ENCODE results near the gene LHFPL2. TPM values are rescaled to one million over a fixed set of nuclear protein-coding genes. Genes with fewer than 3 reads are reported as not detected.

Gene LHFPL2
- total and polyA plus RNA-seq, 9 of the 15 experiments (the other 6 are each of a cell fraction or from before 2014, with no cell fraction given), result 1.0 to 6.6 (median 4.6) TPM

DNA sequence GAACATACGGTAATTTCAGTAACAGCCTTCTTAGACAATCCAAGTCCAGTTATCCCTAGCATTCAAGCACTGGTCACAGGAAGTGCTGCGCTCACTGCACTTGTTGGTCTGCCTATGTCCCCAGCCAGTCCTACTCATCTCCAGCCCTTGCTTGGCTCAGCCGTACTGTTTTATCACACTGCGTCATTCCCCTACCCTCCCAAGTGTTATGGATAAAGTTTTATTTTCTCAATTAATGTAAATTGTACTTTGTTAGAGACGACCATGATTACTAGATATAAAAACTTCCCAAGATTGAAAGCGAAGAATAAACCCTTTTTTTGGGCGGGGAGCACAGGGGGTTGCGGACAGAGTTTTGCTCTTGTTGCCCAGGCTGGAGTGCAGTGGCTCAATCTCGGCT is 49.6 kb downstream of the LHFPL2 start:
- POLR2A ChIA-PET, result interaction anchor here (1.2 kb wide), 1 partner anchor 11 kb away, joined by 4 read pairs; no protein-coding TSS in a partner anchor
- Histone ChIP-seq H3K27ac (ENCODE audit: extremely low read depth, low read depth, low read length) (no peak overlapping the region), H3K4me1 (replicated peaks in 1 of 2; ENCODE audit: control insufficient read depth in 2 of 2, insufficient read depth in 2 of 2, low read length in 2 of 2) (peaks cover 0 to 24% of the 10 kb centered on the region in 2 experiments; a peak in 3 of 5 replicates), H4K20me1 (replicated peaks; ENCODE audit: control insufficient read depth, insufficient read depth, low read length) (no peaks in the 10 kb centered on the region), H3K9ac (ENCODE audit: insufficient read depth in 1 of 2, low read depth in 2 of 2, low read length in 2 of 2) (no peak overlapping the region), H3K79me2 (ENCODE audit: control insufficient read depth, insufficient read depth, low read length) (no peaks in the 10 kb centered on the region), H3K36me3 (ENCODE audit: control insufficient read depth, insufficient read depth, low read length) (no peaks in the 10 kb centered on the region), H2AFZ (ENCODE audit: low read depth, low read length) (no peak overlapping the region), H3K4me2 (ENCODE audit: insufficient read depth, low read length) (no peak overlapping the region), H3K4me3 (no peak overlapping the region), H3K9me1 (ENCODE audit: control insufficient read depth, insufficient read depth, low read length) (no peaks in the 10 kb centered on the region), H3K9me3 (replicated peaks; ENCODE audit: control insufficient read depth, insufficient read depth, low read depth, low read length) (no peaks in the 10 kb centered on the region), H3K27me3 (ENCODE audit: control insufficient read depth in 2 of 2, insufficient read depth in 2 of 2, low read length in 2 of 2) (no peaks in the 10 kb centered on the region)
- no peak for TF ChIP-seq NCOA1 (IDR thresholded peaks at IDR 0.05; ENCODE audit: low read depth)
- TF ChIP-seq MCM7 (IDR thresholded peaks at IDR 0.05), result no peak
- TF ChIP-seq ZNF551 (CRISPR knock-in tag; IDR thresholded peaks at IDR 0.05), result no peak
- TF ChIP-seq ZNF696 (CRISPR knock-in tag; conservative IDR thresholded peaks at IDR 0.05), result no peak
- TF ChIP-seq, protein P1, sequence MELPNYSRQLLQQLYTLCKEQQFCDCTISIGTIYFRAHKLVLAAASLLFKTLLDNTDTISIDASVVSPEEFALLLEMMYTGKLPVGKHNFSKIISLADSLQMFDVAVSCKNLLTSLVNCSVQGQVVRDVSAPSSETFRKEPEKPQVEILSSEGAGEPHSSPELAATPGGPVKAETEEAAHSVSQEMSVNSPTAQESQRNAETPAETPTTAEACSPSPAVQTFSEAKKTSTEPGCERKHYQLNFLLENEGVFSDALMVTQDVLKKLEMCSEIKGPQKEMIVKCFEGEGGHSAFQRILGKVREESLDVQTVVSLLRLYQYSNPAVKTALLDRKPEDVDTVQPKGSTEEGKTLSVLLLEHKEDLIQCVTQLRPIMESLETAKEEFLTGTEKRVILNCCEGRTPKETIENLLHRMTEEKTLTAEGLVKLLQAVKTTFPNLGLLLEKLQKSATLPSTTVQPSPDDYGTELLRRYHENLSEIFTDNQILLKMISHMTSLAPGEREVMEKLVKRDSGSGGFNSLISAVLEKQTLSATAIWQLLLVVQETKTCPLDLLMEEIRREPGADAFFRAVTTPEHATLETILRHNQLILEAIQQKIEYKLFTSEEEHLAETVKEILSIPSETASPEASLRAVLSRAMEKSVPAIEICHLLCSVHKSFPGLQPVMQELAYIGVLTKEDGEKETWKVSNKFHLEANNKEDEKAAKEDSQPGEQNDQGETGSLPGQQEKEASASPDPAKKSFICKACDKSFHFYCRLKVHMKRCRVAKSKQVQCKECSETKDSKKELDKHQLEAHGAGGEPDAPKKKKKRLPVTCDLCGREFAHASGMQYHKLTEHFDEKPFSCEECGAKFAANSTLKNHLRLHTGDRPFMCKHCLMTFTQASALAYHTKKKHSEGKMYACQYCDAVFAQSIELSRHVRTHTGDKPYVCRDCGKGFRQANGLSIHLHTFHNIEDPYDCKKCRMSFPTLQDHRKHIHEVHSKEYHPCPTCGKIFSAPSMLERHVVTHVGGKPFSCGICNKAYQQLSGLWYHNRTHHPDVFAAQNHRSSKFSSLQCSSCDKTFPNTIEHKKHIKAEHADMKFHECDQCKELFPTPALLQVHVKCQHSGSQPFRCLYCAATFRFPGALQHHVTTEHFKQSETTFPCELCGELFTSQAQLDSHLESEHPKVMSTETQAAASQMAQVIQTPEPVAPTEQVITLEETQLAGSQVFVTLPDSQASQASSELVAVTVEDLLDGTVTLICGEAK (IDR thresholded peaks at IDR 0.05), result peak; percentile 67; the same call in 1 of the 2 replicates
- TF ChIP-seq, protein P1 (CRISPR knock-in tag; IDR thresholded peaks at IDR 0.05), result peak; percentile 56; the same call in 1 of the 2 replicates
- intact Hi-C loops (cut with micrococcal nuclease), result no loop called here
- FAIRE-seq (no peak), DNase-seq (ENCODE audit: extremely low read depth in 1 of 4, low spot score in 3 of 4) (no peak), ATAC-seq (no peak)
- 80% methylated on average over 9 of the region's 9 CpGs for WGBS (ENCODE audit: insufficient coverage, low coverage, missing lambda C conversion rate)
- no TSS peak for BruUV-seq (replicated peaks)
- in situ Hi-C loops (cut with MboI), result no loop called here
- CTCF ChIA-PET (ENCODE audit: low intra/inter-chr PET ratio), result interaction anchor here (0.6 kb wide), 1 partner anchor 655 kb away, joined by 3 read pairs; no protein-coding TSS in a partner anchor

Measured in K562 (cell line).